GM18951 (cell line): ENCODE results near the gene HIC1.

ENCODE experiments used
- POLR2A ChIP-seq: IDR thresholded peaks from 4 replicates; pipeline ENCODE4 v1.6.1; 2011; ENCODE audit warnings: mild to moderate bottlenecking; ENCODE audit not compliant: insufficient read length, insufficient read depth; ENCODE audit errors: extremely low read depth
- in situ Hi-C: fragments of 300-500 bp; cut with MboI; formaldehyde crosslinking; loops from one replicate; pipeline ENCODE4 v1.12.0; 2022; ENCODE audit warnings: low sequenced_read_pairs, mixed read lengths, inconsistent platforms; ENCODE audit not compliant: unreplicated experiment

HIC1 gene

DNA sequence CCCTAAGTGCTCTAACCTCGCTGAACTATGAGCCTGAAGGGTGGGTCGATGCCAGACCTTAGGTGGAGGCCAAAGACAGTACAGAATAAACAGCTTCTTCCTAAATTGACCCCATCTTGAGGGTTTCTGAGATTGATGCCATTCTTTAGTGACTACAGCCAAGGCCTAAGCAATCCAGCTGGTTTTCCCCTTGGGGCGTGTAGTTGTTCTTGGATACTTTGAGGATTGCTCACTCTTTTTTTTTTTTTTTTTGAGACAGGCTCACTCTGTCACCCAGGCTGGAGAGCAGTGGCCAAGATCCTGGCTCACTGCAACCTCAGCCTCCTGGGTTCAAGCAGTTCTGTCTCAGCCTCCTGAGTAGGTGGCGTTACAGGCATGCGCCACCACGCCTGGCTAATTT lies 11.1 kb upstream of the HIC1 start:
- in situ Hi-C loops, result loop anchor here (25.0 kb wide), 1 partner anchor 331 kb away; the partner anchor contains the start of genes TLCD2 and WDR81
- TF ChIP-seq POLR2A, result no peak

DNA sequence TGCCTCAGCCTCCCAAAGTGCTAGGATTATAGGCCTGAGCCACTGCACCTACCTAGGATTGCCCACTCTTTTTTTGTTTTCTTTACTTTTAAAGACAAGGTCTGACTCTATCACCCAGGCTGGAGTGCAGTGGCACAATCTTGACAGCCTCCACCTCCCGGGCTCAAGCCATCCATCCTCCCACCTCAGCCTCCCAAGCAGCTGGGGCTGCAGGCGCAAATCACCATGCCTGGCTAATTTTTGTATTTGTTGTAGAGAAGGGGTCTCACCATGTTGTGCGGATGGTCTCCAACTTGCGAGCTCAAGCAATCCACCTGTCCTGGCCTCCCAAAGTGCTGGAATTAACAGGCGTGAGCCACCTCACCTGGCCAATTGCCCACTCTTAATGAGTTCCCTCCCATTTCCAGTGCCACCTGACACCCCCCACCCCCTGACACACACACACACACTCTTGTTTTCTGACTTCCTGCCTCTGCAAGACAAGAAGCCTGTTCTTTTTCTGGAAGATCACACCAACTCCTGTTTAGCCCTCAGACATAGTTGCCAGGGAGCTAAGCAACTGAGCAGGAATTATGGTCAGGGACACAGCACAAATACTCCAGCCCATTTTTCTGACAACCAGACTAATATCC lies 10.5 kb upstream of the HIC1 start:
- in situ Hi-C loops, result loop anchor here (25.0 kb wide), 1 partner anchor 332 kb away; the partner anchor contains the start of genes TLCD2 and WDR81
- no peak for TF ChIP-seq POLR2A

DNA sequence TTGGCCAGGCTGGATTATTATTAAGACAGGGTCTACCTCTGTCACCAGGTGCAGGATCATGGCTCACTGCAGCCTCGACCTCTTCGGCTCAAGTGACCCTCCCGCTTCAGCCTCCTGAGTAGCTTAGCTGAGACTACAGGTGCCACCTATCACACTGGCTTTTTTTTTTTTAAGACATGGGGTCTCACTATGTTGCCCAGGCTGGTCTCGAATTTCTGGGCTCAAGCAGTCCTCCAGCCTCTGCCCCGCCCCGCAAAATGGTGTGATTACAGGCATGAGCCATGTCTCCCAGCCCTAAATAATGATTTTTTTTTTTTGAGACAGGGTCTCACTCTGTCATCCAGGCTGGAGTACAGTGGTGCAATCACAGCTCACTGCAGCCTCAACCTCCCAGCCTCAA lies 7.3 kb upstream of the HIC1 start:
- in situ Hi-C loops, result loop anchor here (25.0 kb wide), 1 partner anchor 335 kb away; the partner anchor contains the start of genes TLCD2 and WDR81
- TF ChIP-seq POLR2A, result no peak

DNA sequence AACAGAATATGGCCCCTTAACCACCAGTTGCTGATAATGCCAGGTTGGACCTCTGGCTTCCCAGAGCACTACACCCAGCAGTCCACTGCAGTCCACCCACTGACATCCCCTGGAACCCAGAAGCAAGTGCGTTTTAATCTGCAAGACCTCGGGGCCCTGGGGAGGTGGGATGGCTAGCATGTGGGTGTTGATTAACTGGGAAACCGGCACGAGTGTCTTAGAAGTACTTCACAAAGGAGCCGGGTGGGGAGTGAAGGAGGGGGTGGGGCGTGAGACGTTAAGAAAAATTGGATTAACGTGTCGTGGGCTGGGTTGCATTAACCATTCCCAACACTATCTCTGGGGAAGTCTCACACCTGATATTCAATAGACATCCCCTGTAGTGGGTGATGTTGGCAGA lies 6.1 kb upstream of the HIC1 start:
- in situ Hi-C loops, result loop anchor here (25.0 kb wide), 1 partner anchor 337 kb away; the partner anchor contains the start of genes TLCD2 and WDR81

DNA sequence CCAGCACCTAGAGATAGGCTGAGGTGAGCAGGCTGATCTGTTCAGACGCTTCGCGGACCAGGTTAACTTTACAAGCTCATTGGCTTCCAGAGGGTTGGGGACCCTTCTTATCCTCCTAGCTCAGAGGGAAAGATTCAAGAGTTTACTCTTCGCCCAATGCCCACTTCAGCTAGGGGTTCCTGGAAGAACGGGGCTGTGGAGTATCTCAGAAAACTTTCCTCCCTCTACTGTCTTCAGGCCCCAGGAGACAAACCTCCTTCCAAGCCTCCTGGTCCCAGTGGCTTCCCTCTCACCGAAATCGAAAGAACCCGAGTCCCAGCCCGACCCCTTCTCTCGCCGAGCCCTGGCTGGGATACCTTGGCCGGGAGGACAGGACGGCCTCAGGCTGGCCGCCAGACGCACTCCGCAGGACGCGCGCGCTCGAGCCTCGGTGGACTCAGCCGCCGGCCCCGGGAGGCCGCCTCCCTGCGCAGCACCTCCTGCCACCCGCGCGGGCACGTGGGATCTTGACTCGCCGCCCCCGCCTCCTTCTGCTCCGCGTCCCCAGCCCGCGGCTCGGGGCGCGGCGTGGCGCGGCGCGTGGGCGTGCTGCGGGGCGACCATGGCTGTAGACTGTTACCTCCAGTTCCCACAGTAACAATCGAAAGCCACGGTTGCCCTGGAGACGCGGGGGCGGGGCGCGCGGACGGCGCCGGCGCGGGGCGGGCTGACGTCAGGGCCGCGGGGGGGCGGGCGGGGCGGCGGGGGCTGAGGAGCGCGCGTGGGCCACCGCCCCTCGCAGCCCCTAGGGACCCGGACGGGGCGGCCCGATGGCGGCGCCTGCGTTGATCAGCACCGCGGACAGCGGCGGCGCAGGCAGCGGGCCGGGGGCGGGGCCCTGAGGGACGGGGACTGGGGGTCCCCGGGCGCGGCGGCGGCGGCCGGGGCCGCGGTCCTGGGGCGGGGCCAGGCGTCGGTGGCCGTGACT lies 5.3 kb upstream of the HIC1 start:
- no peak for TF ChIP-seq POLR2A
- in situ Hi-C loops, result loop anchor here (25.0 kb wide), 1 partner anchor 337 kb away; the partner anchor contains the start of genes TLCD2 and WDR81

More for the DNA sequence above, 6.1 kb upstream of the HIC1 start:
- TF ChIP-seq POLR2A, result no peak

DNA sequence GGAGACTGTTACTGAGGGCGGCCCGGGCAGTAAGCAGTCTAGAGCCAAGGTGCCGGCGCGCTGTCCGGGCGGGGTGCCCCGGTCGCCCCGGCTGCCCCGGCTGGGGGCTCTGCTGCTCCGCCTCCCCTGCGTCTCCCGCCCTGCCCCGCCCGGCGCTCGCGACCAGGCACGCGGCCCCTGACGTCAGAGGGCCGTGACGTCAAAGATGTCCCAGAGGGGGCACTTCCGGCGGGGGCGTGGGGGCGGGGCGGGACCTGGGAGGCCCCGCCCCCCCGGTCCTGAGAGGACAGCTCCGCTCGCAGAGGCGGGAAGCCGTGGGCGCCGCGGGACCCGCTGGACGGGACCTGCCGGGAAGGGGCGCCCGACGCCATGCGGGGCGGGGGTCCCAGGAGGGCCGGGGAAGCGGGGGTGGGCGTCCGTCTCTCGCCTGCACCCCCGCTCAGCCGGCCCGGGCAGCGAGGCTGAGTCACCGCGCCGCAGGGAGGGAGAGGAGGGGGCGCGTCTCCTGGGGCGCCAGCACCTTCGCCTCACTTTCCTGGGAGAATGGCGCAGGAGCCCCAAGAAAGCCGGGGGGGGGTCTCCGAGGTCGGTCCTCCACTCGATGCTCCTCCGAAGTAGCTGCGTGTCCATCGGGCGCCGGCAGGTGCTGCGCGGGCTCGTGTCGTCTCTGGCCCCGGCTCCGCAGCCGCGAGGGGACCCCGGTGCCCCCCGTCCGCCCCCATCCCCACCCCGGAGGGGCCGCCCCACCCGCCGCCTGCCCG lies 4.4 kb upstream of the HIC1 start:
- no peak for TF ChIP-seq POLR2A
- in situ Hi-C loops, result no loop called here

DNA sequence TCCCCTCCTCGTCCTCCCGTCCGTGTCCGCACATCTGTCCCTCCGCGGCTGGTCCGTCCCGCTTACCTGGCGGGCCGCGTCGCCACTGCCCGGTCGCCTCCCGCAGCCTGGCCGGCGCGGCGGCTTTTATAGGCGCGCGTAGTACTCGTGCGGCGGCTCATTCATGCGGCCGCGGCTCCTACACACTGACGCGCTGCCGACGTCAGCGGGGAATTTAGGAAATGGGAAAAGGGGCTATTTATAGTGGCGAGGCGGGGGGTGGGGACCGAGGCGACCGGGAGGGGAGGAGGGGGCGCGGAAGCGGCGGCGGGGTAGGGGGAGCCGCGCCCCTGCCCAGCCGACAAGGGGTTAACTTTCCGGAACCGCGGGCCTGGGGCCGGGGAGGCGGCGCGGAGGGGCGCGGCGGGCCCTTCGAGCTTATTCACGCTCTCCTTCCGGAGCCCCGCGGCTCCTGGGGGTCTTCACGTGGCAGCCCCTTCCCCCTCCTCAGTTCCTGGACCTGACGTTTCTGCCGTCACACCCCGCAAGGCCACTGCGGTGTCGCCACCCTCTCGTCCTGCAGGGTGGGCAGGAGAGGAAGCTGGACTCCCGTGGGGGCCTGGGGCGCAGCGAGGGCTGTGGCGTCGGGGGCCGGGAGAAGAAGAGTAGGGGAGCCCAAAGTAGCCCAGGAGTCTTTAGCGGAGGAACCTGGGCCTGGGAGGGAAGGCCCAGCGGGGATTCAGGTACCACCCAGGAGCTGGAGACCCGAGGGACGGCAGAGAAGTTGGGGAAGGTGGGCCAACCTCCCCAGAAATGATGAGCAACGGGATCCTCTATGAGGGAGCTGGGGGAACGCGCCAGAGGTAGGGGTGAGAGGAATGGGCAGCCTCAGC lies 3.6 kb upstream of the HIC1 start:
- no peak for TF ChIP-seq POLR2A
- in situ Hi-C loops, result no loop called here

DNA sequence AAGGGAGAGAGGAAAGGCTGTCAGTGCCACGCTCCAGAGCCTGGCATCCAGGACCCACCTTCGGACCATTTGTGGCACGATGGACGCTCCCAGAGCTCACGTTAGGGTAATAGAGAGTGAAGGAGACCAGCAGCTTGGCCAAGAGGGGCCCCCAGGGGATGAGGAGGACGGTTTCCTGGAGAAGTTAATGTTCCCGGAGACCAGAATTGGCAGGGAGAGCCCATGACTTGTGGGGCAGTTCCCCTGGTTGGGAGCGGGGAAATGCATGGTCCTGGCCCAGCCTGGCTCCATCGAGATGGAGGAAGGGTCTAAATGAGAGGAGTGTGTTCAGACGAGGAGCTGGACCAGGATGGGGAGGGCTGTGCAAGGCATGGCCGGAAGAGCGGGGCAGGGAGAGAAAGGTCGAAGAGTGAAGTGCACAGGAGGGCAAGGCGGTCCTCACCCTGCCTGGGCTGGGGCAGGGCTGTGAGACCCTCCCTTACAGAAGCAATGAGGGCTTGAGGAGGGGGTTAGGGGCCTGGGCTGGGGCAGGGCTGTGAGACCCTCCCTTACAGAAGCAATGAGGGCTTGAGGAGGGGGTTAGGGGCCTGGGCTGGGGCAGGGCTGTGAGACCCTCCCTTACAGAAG lies 2.9 kb upstream of the HIC1 start:
- TF ChIP-seq POLR2A, result no peak
- in situ Hi-C loops, result no loop called here

DNA sequence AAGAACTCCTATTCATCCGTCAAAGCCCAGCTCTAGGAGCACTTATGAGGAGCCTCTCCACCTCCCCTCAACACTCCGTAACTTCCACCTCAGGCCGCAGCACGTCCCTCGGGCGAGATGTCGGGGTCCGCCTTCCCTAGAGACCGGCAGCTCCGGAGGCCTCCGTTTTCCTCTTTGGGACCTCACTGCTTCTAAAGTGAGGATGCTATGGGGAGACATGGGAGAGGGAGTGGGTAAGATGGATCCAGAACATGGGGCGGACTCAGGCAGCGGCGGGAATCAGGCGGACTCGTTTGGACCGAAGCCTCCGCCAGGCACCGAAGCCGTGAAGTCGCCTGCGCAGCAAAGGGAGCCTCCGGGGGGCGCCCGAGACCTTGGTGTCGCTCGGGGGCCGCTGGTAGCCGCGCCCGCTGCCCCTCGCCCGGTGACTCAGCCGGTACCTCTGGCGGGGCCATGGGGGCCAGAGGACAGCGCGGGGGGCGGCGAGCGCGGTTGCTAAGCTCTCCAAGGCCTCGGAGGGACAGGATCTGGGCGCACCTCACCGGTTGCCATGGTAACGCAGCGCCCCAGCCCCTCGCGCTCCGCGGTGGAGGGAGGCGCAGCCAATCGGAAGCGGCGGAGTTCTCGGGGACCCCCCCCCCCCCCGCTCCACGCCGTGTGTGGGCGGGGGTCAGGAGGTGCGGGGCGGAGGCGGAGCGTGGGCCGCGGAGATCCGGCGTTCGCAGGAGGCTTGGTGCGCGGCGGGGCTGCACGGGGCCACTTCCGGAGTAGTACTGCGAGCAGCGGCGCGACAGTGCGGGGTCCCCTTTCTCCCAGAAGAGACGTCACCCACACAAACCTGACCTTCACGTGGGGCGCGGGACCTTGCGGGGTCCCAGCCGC lies 1.3 kb upstream of the HIC1 start:
- in situ Hi-C loops, result no loop called here
- no peak for TF ChIP-seq POLR2A

DNA sequence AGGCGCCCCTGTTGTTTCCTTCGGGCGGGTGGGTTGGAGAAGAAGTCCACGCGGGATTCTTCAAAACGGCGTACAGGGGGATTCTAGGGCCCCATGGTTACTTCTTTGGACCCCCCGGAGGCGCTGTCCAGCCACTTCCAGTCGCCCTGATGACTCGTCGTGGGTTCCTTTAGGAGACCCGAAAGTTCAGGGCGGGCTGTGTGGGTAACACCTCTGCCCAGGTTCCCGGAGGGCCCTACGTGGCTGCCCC lies 716 bp upstream of the HIC1 start:
- in situ Hi-C loops, result no loop called here
- no peak for TF ChIP-seq POLR2A

DNA sequence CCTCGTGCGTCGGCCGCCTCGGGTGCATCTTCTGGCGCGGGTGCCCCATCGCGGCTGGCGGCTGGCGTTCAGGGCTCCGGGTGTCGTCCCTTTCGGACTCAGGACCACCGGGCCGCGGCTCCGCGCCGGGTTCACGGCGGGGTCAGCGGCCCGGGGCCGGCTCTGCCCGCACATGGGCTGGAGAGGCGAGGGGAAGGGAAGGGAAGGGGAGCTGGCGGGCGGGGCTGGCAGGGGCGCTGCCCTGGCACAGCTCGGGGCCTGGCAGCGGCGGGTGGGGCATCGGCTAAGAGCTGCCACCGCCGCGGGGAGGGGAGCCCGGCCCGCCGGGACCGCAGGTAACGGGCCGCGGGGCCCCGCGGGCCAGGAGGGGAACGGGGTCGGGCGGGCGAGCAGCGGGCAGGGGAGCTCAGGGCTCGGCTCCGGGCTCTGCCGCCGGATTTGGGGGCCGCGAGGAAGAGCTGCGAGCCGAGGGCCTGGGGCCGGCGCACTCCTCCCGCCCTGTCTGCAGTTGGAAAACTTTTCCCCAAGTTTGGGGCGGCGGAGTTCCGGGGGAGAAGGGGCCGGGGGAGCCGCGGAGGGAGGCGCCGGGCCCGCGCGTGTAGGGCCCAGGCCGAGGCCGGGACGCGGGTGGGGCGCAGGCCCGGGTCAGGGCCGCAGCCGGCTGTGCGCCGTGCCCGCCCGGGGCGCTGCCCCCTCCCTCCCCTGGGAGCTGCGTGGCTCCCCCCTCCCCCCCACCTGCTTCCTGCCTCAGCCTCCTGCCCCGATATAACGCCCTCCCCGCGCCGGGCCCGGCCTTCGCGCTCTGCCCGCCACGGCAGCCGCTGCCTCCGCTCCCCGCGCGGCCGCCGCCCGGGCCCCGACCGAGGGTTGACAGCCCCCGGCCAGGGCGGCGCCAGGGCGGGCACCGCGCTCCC lies 646 bp downstream of the HIC1 start:
- in situ Hi-C loops, result no loop called here
- peak; percentile 61 for TF ChIP-seq POLR2A
